Epithelial cell of esophagus (primary cell): ENCODE results near the gene CA10.

Source experiments
- DNase-seq: peaks from one replicate; pipeline ENCODE4 v3.0.0; 2010; ENCODE audit warnings: low read depth
- H3K4me3 ChIP-seq: 2 replicates; pipeline ENCODE4 v1.5.1; 2011; ENCODE audit warnings: mild to moderate bottlenecking, low read length, control low read depth
- TF ChIP-seq, protein P1 (sequence below): IDR thresholded peaks from 2 replicates; pipeline ENCODE4 v1.5.1; 2011; ENCODE audit warnings: low read depth, mild to moderate bottlenecking, low read length, control low read depth, inconsistent platforms; ENCODE audit not compliant: insufficient read depth; ENCODE audit errors: missing control alignments

Gene CA10

DNA sequence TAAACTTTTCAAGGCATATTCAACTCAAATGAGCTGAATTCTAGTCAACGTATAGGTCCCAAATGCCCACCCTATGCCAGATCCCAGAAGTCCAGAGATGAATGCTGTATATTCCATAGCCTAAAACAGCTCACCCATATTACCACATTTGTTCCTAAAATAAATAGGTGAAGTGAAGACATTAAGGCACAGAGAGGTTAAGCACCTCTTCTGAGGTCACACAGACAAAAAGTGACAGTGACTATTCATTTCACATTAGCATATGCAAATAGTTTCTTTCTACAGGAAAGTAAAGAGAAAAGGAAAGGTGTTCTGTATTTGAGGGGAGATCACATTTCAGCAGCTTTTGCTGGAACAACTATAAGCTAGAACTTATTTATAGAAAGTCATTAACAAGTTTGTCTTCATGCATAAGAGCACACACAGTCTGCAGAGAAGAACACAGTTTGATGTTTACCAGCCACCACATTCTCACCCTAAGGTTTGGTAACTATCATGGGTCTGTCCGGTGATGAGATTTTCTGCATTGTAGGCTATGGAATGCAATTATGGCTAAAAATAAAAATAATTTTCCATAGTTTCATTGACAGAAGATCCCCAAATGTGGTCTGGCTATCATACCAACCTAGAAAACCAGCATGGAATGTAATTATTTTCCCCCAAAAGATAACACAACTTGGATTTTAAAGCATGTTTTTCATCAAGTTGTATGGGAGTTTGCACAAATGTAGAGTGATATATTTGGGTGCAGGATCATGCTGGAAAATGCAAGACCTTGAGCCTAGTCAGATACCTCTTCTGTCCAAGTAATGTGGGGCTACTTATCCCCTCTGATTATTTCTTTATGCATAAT, 496.1 kb downstream of the CA10 start:
- TF ChIP-seq, protein P1, sequence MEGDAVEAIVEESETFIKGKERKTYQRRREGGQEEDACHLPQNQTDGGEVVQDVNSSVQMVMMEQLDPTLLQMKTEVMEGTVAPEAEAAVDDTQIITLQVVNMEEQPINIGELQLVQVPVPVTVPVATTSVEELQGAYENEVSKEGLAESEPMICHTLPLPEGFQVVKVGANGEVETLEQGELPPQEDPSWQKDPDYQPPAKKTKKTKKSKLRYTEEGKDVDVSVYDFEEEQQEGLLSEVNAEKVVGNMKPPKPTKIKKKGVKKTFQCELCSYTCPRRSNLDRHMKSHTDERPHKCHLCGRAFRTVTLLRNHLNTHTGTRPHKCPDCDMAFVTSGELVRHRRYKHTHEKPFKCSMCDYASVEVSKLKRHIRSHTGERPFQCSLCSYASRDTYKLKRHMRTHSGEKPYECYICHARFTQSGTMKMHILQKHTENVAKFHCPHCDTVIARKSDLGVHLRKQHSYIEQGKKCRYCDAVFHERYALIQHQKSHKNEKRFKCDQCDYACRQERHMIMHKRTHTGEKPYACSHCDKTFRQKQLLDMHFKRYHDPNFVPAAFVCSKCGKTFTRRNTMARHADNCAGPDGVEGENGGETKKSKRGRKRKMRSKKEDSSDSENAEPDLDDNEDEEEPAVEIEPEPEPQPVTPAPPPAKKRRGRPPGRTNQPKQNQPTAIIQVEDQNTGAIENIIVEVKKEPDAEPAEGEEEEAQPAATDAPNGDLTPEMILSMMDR: no peak
- no peak overlapping the region for H3K4me3 ChIP-seq
- DNase-seq: no peak

DNA sequence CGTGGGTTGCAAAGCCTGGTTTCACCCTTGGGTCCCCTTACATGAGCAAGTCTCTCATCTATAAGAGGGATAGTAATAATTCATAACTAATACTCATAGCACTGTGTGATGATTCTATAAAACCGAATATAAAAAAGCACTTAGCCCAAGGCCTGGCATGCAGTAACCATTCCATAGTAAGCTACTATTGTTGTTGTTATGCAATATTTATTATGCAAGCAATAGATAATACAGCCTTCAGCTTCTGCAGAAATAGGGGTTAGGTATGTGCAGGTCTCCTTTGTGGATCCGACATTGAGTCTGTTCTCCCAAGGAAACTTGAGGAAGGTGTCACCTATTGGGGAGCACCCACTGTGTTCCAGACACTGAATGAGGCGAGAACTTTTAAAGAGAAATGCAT, 497.1 kb downstream of the CA10 start:
- no peak overlapping the region for H3K4me3 ChIP-seq
- TF ChIP-seq, protein P1: no peak
- no peak for DNase-seq

DNA sequence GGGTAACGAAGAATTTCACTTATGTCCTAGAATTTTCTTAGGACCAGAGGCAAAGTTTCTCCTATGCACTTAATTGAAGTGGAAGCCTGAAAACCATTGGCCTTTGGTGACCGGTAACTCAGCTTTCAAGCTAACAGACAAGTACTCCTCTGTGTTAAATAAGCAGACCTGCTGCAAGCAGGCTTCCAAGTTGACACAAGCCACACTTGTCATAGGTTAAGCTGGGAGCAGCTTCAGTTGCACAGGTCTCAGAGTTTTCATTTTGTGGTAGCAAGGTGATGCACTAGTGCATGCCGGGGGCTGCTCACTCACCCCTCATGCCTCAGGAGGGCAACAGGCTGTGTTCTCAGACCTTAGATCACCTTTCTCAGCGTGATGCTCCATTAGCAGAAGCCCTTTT, 498.2 kb downstream of the CA10 start:
- H3K4me3 ChIP-seq: no peak overlapping the region
- TF ChIP-seq, protein P1: no peak
- DNase-seq: no peak

DNA sequence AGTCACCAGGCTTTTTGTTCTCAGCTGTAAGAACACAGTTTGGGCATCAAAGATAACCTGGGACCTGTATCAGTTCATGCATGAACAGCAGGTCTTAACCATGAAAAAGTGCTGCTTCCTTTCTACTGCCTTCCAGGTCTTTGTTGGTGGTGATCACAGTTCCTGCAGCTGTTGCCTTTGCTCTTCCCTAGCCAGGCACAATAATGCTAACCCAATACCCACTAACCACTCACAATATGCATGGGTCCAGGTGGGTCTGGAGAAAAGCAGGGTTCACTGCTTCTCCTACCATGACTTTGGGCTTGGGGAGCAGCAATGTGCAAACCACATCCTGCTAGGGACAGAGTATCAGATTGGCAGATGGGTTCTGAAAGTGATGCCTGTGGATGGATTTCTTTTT, 501.3 kb downstream of the CA10 start:
- TF ChIP-seq, protein P1: no peak
- no peak overlapping the region for H3K4me3 ChIP-seq
- DNase-seq: no peak

DNA sequence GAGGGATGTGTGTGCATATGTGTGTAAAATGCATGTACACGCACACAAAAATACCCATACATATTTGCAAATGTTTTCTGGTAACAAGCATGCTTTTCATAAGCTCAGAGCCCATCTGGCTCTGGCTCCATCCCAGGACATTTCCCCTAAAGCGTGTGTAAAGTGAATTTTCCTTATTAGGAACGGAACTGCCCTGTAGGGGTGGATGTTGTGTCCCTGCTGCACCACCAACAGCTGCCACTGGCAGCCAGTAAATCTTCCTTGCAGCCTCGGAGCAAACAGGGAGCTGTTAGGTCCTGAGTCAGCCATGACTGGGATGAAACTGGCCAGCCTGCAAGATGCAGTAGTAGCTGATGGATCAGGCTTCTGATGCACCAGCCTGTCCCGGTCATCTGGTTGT, 504.6 kb downstream of the CA10 start:
- TF ChIP-seq, protein P1: no peak
- H3K4me3 ChIP-seq: no peak overlapping the region
- no peak for DNase-seq

DNA sequence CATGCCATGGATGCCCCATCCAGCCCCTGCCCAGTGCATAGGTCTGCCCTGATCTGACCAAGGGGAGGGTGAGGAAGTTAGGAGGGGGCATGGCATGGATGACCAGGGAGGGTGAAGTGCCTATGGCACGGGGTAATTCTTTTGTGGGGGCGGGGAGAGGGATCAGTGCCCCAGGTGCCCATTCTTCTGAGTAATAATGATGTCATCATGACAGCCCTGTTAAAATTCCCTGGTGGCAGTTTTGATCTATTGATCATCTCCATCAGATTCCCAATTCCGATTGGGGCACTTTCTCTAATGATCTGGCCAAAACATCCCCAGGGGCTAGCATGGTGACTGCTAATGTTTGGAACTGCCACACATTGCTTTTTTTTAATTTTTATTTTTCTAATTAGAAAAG, 506.0 kb downstream of the CA10 start:
- H3K4me3 ChIP-seq: no peak overlapping the region
- DNase-seq: no peak
- TF ChIP-seq, protein P1: no peak
